Liver (tissue), 3 donors: ENCODE data around the gene FAXDC2.

Experiments used
- ATF3 ChIP-seq: IDR thresholded peaks from 2 replicates; pipeline ENCODE4 v1.6.1; 2016; ENCODE audit warnings: antibody characterized with exemption
- CTCF ChIP-seq: fragments of 150-350 bp; IDR thresholded peaks from 2 replicates; pipeline ENCODE4 v1.5.1; 2017; ENCODE audit warnings: improper control_type of control experiment, low read depth, low read length; ENCODE audit not compliant: missing input control
- EGR1 ChIP-seq, 2 donors: IDR thresholded peaks; 2 replicates each; pipeline ENCODE4 v1.6.1; 2016 to 2018; ENCODE audit warnings: antibody characterized with exemption in 2 of 2, low read depth in 2 of 2
- JUND ChIP-seq, 2 donors: IDR thresholded peaks; 2 replicates each; pipeline ENCODE4 v1.6.1; 2016; ENCODE audit warnings: antibody characterized with exemption in 2 of 2
- RAD21 ChIP-seq, 2 donors: IDR thresholded peaks; 2 replicates each; pipeline ENCODE4 v1.6.1; 2016; ENCODE audit warnings: antibody characterized with exemption in 2 of 2, mild to moderate bottlenecking in 2 of 2
- REST ChIP-seq: IDR thresholded peaks from 2 replicates; pipeline ENCODE4 v1.6.1; 2016; ENCODE audit warnings: antibody characterized with exemption, mild to moderate bottlenecking
- RXRA ChIP-seq, 2 donors: IDR thresholded peaks; 2 replicates each; pipeline ENCODE4 v1.6.1; 2017 to 2018; ENCODE audit warnings: antibody characterized with exemption in 2 of 2, mild to moderate bottlenecking in 1 of 2
- SP1 ChIP-seq: IDR thresholded peaks from 2 replicates; pipeline ENCODE4 v1.6.1; 2018; ENCODE audit warnings: antibody characterized with exemption, mild to moderate bottlenecking
- TAF1 ChIP-seq: conservative IDR thresholded peaks from 2 replicates; pipeline ENCODE4 v1.6.1; 2016; ENCODE audit warnings: antibody characterized with exemption, mild to moderate bottlenecking
- YY1 ChIP-seq: IDR thresholded peaks from 2 replicates; pipeline ENCODE4 v1.6.1; 2016; ENCODE audit warnings: antibody characterized with exemption, mild to moderate bottlenecking
- donor health status: healthy.
- donor health status: healthy.

- no peak for TF ChIP-seq SP1
- no peak for TF ChIP-seq CTCF
- TF ChIP-seq YY1 = no peak
- no peak for TF ChIP-seq RXRA (IDR thresholded peaks at IDR 0.05)
- TF ChIP-seq ATF3 = no peak
- no peak for TF ChIP-seq RAD21 (IDR thresholded peaks at IDR 0.05)
- TF ChIP-seq JUND (IDR thresholded peaks at IDR 0.05) = no peak
- TF ChIP-seq TAF1 = no peak
- no peak for TF ChIP-seq REST
- no peak for TF ChIP-seq EGR1 (IDR thresholded peaks at IDR 0.05; ENCODE audit: low read depth in 2 of 2)
Measured at GRCh38 chr5:154860765-154861164, 10.4 kb upstream of the FAXDC2 start.
